ENCODE results near the gene BAZ2A. TPM values are rescaled to one million over a fixed set of nuclear protein-coding genes. Genes with fewer than 3 reads are reported as not detected.

The BAZ2A gene
- total and polyA plus RNA-seq, 2 donors (not counting 3 experiments of a cell fraction or from before 2014, with no cell fraction given) = 56.0 to 91.4 TPM

GRCh38 chr12:56599041-56599440, 31.1 kb downstream of the BAZ2A start:
- peaks cover 33 to 50% of the 10 kb centered on the region in 2 experiments for H3K36me3 ChIP-seq (ENCODE audit: control insufficient read depth in 2 of 2, extremely low read depth in 1 of 2, insufficient read depth in 2 of 2, low read length in 2 of 2)
- CTCF ChIA-PET = interaction anchor here (4.1 kb wide), 1 partner anchor 37 kb away, joined by 14 read pairs; no protein-coding TSS in a partner anchor
- H3K9me3 ChIP-seq (replicated peaks; ENCODE audit: control insufficient read depth, insufficient read depth, low read length) = no peaks in the 10 kb centered on the region
- dilution Hi-C loops (cut with MboI; ENCODE audit: extremely low pct_ligation_motif_present, low sequenced_read_pairs) (no loop called here), intact Hi-C loops (cut with micrococcal nuclease) (no loop called here)
- H3K9me1 ChIP-seq (replicated peaks; ENCODE audit: control insufficient read depth, extremely low read depth, insufficient read depth, low read length) = no peaks in the 10 kb centered on the region
- H3K4me3 ChIP-seq (replicated peaks in 1 of 3; ENCODE audit: insufficient read depth in 1 of 3, low read depth in 1 of 3, low read length in 3 of 3) = no peak overlapping the region
- POLR2A ChIA-PET = no interaction called here
- H3K27ac ChIP-seq (ENCODE audit: insufficient read depth, low read depth, low read length) = no peak overlapping the region
- H3K27me3 ChIP-seq (ENCODE audit: control insufficient read depth in 2 of 2, insufficient read depth in 2 of 2, low read length in 2 of 2) = no peaks in the 10 kb centered on the region
- H3K9ac ChIP-seq (replicated peaks; ENCODE audit: extremely low read depth, insufficient read depth, low read length) = no peak overlapping the region
- H2AFZ ChIP-seq (ENCODE audit: low read depth, low read length) = no peak overlapping the region
- H4K20me1 ChIP-seq (replicated peaks; ENCODE audit: control insufficient read depth, extremely low read depth, insufficient read depth, low read length) = no peaks in the 10 kb centered on the region
- H3K4me2 ChIP-seq (ENCODE audit: insufficient read depth, low read length) = no peak overlapping the region
- TF ChIP-seq CTCF (IDR thresholded peaks at IDR 0.05; ENCODE audit: extremely low read depth in 1 of 2, insufficient read depth in 1 of 2, low read depth in 1 of 2, low read length in 2 of 2) (no peak), FOS (IDR thresholded peaks at IDR 0.05; ENCODE audit: borderline replicate concordance, insufficient read depth, low read length) (no peak), MAX (IDR thresholded peaks at IDR 0.05; ENCODE audit: insufficient read depth, insufficient read length) (no peak), GATA2 (IDR thresholded peaks at IDR 0.05; ENCODE audit: insufficient read depth, insufficient read length, low read depth, low read length) (no peak), POLR2AphosphoS5 (IDR thresholded peaks at IDR 0.05; ENCODE audit: insufficient read depth, low read depth, low read length) (no peak), MYC (IDR thresholded peaks at IDR 0.05; ENCODE audit: low read depth, low read length) (no peak), JUN (IDR thresholded peaks at IDR 0.05; ENCODE audit: borderline replicate concordance, insufficient read depth, insufficient read length, low read depth) (no peak), POLR2A (IDR thresholded peaks at IDR 0.05; ENCODE audit: low read depth, low read length) (no peak), EZH2 (IDR thresholded peaks at IDR 0.05; ENCODE audit: borderline replicate concordance, low read depth, low read length, severe bottlenecking) (no peak)
- no peaks in the 10 kb centered on the region for H3K4me1 ChIP-seq (ENCODE audit: control insufficient read depth, extremely low read depth, insufficient read depth, low read length)
- DNase-seq (ENCODE audit: low read depth, low spot score) = no peak
- H3K79me2 ChIP-seq (ENCODE audit: control insufficient read depth, insufficient read depth, low read length) = no peaks in the 10 kb centered on the region
- no TSS peak for BruUV-seq (replicated peaks)
- FAIRE-seq = no peak
